ENCODE measurements around the gene CELF1. TPM values are rescaled to one million over a fixed set of nuclear protein-coding genes. Genes with fewer than 3 reads are reported as not detected.

The CELF1 gene
- total and polyA plus RNA-seq, 9 of the 15 experiments (the other 6 are each of a cell fraction or from before 2014, with no cell fraction given): 11.3 to 142 (median 77.4) TPM

GRCh38 chr11:47426062-47426956 lies 126.6 kb downstream of the CELF1 start, which contains the start of gene PSMC3 (continued):
- TF ChIP-seq ZBTB40 (IDR thresholded peaks at IDR 0.05) (peak; percentile 92), ZBTB40 (CRISPR knock-in tag; IDR thresholded peaks at IDR 0.05) (no peak), SP1 (CRISPR knock-in tag; IDR thresholded peaks at IDR 0.05) (peak; percentile 98), FIP1L1 (IDR thresholded peaks at IDR 0.05; ENCODE audit: low read depth, low read length, poor library complexity, severe bottlenecking) (no peak), PTBP1 (IDR thresholded peaks at IDR 0.05; ENCODE audit: low read depth, low read length) (no peak), SAP30 (IDR thresholded peaks at IDR 0.05; ENCODE audit: borderline replicate concordance, insufficient read depth, low read depth, low read length, poor library complexity, severe bottlenecking) (peak; percentile 39), BACH1 (tag; IDR thresholded peaks at IDR 0.05) (peak; percentile 50; the same call in 1 of the 2 replicates), POLR2H (tag; IDR thresholded peaks at IDR 0.05; ENCODE audit: low read depth) (peak; percentile 77), ATF7 (IDR thresholded peaks at IDR 0.05) (peak; percentile 74), ZNF592 (IDR thresholded peaks at IDR 0.05) (no peak), MAX (CRISPR knock-in tag; IDR thresholded peaks at IDR 0.05) (peak; percentile 83), ETV1 (tag; conservative IDR thresholded peaks at IDR 0.05; ENCODE audit: low read depth) (no peak), ARID1B (IDR thresholded peaks at IDR 0.05) (peak; percentile 59)
